SU-DHL-6 (cell line): ENCODE results near the gene DPP6.

Experiments used
- CTCF ChIP-seq: fragments of 200-600 bp; sonication (generic); IDR thresholded peaks from one replicate; pipeline ENCODE4 v1.5.1; 2017; ENCODE audit warnings: antibody characterized with exemption, mild to moderate bottlenecking, low read length, moderate library complexity; ENCODE audit not compliant: insufficient read depth, poor library complexity, severe bottlenecking
- EZH2phosphoT487 ChIP-seq: fragments of 200-600 bp; sonication (generic), shearing (Covaris generic); conservative IDR thresholded peaks from 2 replicates; pipeline ENCODE4 v1.6.1; 2018; ENCODE audit warnings: mild to moderate bottlenecking, antibody characterized with exemption, low read length, moderate library complexity, mixed read lengths

- TF ChIP-seq CTCF (no peak), EZH2phosphoT487 (no peak)
Measured at GRCh38 chr7:154388412-154388811, 336.2 kb downstream of the DPP6 start.
